Endodermal cell (in vitro differentiated cells): Measurements from ENCODE around the gene CBFA2T2. TPM values are rescaled to one million over a fixed set of nuclear protein-coding genes. Genes with fewer than 3 reads are reported as not detected.

Experiments
- DNase-seq: peaks from one replicate; pipeline ENCODE4 v3.0.0-alpha.2; 2017
- H3K27ac ChIP-seq: 2 replicates; pipeline ENCODE4 v1.5.1; 2013; ENCODE audit warnings: mild to moderate bottlenecking, low read depth, low read length, moderate library complexity
- H3K27me3 ChIP-seq: 2 replicates; pipeline ENCODE4 v1.6.1; 2013; ENCODE audit warnings: mild to moderate bottlenecking, low read length, moderate library complexity; ENCODE audit not compliant: insufficient read depth, control insufficient read depth, poor library complexity, severe bottlenecking
- H3K36me3 ChIP-seq: 2 replicates; pipeline ENCODE4 v1.7.0; 2013; ENCODE audit warnings: mild to moderate bottlenecking, low read length, moderate library complexity; ENCODE audit not compliant: control insufficient read depth, insufficient read depth
- H3K4me1 ChIP-seq: one replicate; pipeline ENCODE4 v1.7.0; 2013; ENCODE audit warnings: low read length; ENCODE audit not compliant: control insufficient read depth, insufficient read depth
- H3K4me3 ChIP-seq: 2 replicates; pipeline ENCODE4 v1.5.1; 2013; ENCODE audit warnings: mild to moderate bottlenecking, low read length, moderate library complexity
- H3K9ac ChIP-seq: 2 replicates; pipeline ENCODE4 v1.6.1; 2013; ENCODE audit warnings: mild to moderate bottlenecking, low read length, moderate library complexity; ENCODE audit not compliant: poor library complexity, severe bottlenecking; ENCODE audit errors: extremely low read depth
- H3K9me3 ChIP-seq: 2 replicates; pipeline ENCODE4 v1.6.1; 2013; ENCODE audit warnings: mild to moderate bottlenecking, low read length, moderate library complexity; ENCODE audit not compliant: control insufficient read depth
- H3K27ac Mint-ChIP-seq: 2 replicates; pipeline ENCODE4 v1.8.0; 2020; ENCODE audit warnings: mixed read lengths
- H3K27me3 Mint-ChIP-seq: 2 replicates; pipeline ENCODE4 v1.8.0; 2021; ENCODE audit warnings: mild to moderate bottlenecking, mixed read lengths; ENCODE audit not compliant: insufficient read depth
- H3K36me3 Mint-ChIP-seq: 2 replicates; pipeline ENCODE4 v1.8.0; 2020; ENCODE audit warnings: low read depth, mixed read lengths
- H3K4me1 Mint-ChIP-seq: 2 replicates; pipeline ENCODE4 v1.8.0; 2020; ENCODE audit warnings: mixed read lengths
- H3K4me3 Mint-ChIP-seq: 2 replicates; pipeline ENCODE4 v1.8.0; 2020; ENCODE audit warnings: mild to moderate bottlenecking, moderate library complexity, mixed read lengths
- H3K9me3 Mint-ChIP-seq: 2 replicates; pipeline ENCODE4 v1.8.0; 2020; ENCODE audit warnings: mild to moderate bottlenecking, mixed read lengths
- CTCF ChIP-seq: fragments of 200-600 bp; sonication (generic); conservative IDR thresholded peaks from 2 replicates; pipeline ENCODE4 v1.5.0; 2021; ENCODE audit warnings: antibody characterized with exemption, mild to moderate bottlenecking
- WGBS, 2 experiments: methylation state at CpG; one replicate each; pipeline versions ENCODE4 v1.1.5 to v1.1.7; 2013; ENCODE audit warnings: missing lambda C conversion rate in 2 of 2, mixed read lengths in 1 of 2; ENCODE audit not compliant: insufficient coverage in 1 of 2, insufficient read length in 1 of 2; 5-methylcytosine and 5-hydroxymethylcytosine counted together
- total RNA-seq, 2 donors: library from RNA; stranded (reverse); fragmentation: NEBNext Ultra II Directional in 1 of 2; extraction: Animal tissue kit (Norgen Biotek cat#: 25700) in 1 of 2; gene quantifications; 2 replicates in 1 of 2; 3 replicates in 1 of 2; pipeline ENCODE4 v1.2.1, GENCODE V29; 2021

Gene CBFA2T2
- total RNA-seq, 2 donors from 2014 or later, result 26.8 to 32.7 TPM

DNA sequence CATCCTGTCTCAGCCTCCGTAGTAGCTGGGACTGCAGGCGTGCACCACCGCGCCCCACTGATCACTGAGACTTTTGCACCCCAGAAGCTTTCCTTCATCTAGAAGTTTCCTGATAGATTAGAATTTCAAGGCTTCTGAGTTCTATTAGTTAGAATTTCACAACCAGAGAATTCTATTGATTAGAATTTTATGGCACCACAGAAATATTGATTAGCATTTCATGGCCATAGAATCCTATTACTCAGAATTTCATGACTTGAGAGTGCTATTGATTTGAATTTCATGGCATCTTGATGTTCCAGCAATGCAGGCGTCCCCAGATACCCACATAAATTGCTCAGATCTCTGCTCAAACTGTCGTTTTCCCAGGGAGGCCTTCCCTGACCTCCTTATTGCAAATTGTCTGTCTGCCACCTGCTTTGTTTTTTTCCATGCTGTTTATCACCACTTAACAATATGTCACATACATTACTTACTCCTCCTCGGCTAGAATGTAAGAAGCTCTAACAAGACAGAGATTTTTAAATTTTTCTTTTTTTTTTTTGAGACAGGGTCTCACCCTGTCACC is 16.9 kb upstream of the CBFA2T2 start:
- Mint-ChIP-seq H3K4me1 (peaks cover 45% of the 10 kb centered on the region), H3K27me3 (no peaks in the 10 kb centered on the region), H3K4me3 (no peak overlapping the region), H3K27ac (no peak overlapping the region), H3K9me3 (no peaks in the 10 kb centered on the region), H3K36me3 (no peaks in the 10 kb centered on the region)
- no peak overlapping the region for H3K4me3 ChIP-seq
- no peaks in the 10 kb centered on the region for H3K27me3 ChIP-seq
- H3K9me3 ChIP-seq, result no peaks in the 10 kb centered on the region
- 87 to 96% methylated on average over 7 of the region's 7 CpGs for WGBS, 2 experiments
- no peaks in the 10 kb centered on the region for H3K36me3 ChIP-seq
- H3K27ac ChIP-seq, result no peak overlapping the region
- no peak for DNase-seq
- TF ChIP-seq CTCF, result no peak
- no peak overlapping the region for H3K9ac ChIP-seq
- H3K4me1 ChIP-seq, result peaks cover 10% of the 10 kb centered on the region

- Mint-ChIP-seq H3K9me3 (no peaks in the 10 kb centered on the region), H3K4me3 (no peak overlapping the region), H3K36me3 (no peaks in the 10 kb centered on the region), H3K4me1 (peaks cover 48% of the 10 kb centered on the region), H3K27ac (no peak overlapping the region), H3K27me3 (no peaks in the 10 kb centered on the region)
- H3K36me3 ChIP-seq, result no peaks in the 10 kb centered on the region
- H3K4me1 ChIP-seq, result peaks cover 10% of the 10 kb centered on the region
- no peak for TF ChIP-seq CTCF
- no peak overlapping the region for H3K9ac ChIP-seq
- no peak overlapping the region for H3K27ac ChIP-seq
- H3K27me3 ChIP-seq, result no peaks in the 10 kb centered on the region
- WGBS, 2 experiments, result 91 to 93% methylated on average over 6 to 7 of the region's 7 CpGs
- no peaks in the 10 kb centered on the region for H3K9me3 ChIP-seq
- H3K4me3 ChIP-seq, result no peak overlapping the region
- DNase-seq, result no peak
Measured at GRCh38 chr20:33474097-33474873, 15.6 kb upstream of the CBFA2T2 start.

DNA sequence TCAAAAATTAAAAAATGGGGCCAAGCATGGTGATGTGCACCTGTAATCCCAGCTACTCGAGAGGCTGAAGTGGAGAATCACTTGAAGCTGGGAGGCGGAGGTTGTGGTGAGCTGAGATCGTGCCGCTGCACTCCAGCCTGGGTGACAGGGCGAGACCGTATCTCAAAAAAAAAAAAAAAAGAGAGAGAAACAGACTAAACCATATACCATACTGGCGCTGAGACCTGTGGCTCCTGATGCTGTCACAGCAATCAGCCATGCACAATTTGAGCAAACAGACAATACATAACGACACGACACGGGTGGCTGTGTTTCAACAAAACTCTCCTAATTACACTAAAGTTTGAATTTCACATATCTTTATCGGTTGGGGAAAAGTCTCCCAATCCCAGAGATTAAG is 14.9 kb upstream of the CBFA2T2 start:
- peaks cover 10% of the 10 kb centered on the region for H3K4me1 ChIP-seq
- Mint-ChIP-seq H3K27me3 (no peaks in the 10 kb centered on the region), H3K9me3 (no peaks in the 10 kb centered on the region), H3K4me3 (peak overlapping the region; percentile 21), H3K4me1 (peaks cover 48% of the 10 kb centered on the region), H3K36me3 (no peaks in the 10 kb centered on the region), H3K27ac (peak overlapping the region; percentile 27)
- no peak overlapping the region for H3K9ac ChIP-seq
- H3K36me3 ChIP-seq, result no peaks in the 10 kb centered on the region
- no peak overlapping the region for H3K4me3 ChIP-seq
- no peaks in the 10 kb centered on the region for H3K27me3 ChIP-seq
- DNase-seq, result no peak
- no peaks in the 10 kb centered on the region for H3K9me3 ChIP-seq
- 91 to 100% methylated on average over 1 to 9 of the region's 11 CpGs for WGBS, 2 experiments
- peak overlapping the region; percentile 66 for H3K27ac ChIP-seq
- no peak for TF ChIP-seq CTCF
